NCI-H1417 (cell line): ENCODE results near the gene LRRK1.

Experiments
- DNase-seq, 3 experiments: peaks; one replicate each; lab custom pipeline; 2025; lab: John Stamatoyannopoulos, UW

Gene LRRK1

GRCh38 chr15:101112336-101113113, 193.4 kb downstream of the LRRK1 start:
- peak in 2 of 3 experiments; percentile 49 to 74 for DNase-seq

DNA sequence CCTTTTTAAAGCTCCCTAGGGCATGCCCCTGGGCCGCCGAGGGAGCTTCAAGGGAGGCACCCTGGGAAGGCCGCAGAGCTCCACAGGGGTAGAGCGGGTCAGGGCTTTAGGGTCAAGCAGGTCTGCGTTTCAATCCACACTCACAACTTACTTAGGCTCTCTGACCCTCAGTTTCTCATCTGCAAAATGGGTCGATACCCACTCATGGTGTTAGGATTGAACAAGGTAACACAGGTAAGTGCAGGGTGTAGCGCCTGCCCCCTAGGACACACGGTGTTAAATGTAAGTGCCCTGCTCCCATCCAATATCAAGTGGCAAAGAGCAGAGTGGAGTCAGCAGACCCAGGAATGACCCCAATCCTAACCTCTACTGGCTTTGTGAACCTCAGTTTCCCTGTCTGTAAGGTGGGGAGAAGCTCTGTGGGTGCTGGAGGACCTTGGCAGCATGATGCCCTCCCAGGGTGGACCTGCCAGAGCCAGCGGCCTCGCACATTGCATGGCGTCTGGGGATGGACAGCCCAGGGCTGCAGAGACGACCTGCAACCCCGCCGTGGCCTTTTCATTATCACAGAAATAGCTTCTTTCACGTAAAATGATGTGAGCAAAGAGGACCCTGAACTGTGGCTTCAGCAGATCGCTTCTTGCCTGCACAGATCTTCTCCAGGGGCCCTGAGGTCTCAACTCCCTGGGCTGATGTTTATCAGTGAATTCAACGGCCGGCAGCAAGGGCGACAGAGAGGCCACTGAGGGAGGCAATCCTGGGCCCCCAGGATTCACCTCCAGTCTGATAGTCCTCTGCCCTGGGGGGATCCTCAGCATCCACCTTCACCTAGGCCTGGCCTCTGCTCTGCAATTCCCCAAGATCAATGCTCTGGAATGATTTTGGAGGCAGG, 194.2 kb downstream of the LRRK1 start:
- DNase-seq = no peak

- DNase-seq = no peak
Measured at GRCh38 chr15:101114166-101114565, 195.0 kb downstream of the LRRK1 start.

DNA sequence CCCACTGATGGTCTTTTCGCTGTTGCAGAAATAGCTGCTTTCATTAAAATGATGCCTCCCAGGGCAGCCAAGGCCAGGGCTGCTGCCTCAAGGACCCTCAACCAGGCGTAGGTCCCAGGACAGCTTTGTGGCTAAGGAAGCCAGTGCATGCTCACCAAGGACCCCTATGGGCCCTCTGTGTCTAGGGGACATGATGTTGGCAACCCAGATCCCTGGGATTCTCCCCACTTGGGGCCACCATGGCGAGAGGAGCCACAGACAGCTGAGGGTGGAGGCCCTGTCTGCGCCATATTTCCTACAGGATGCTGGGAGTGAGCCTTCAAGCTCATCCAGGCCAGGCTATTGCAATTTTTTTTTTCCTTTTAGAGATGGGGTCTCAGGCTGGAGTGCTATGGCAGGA, 195.5 kb downstream of the LRRK1 start:
- no peak for DNase-seq

DNA sequence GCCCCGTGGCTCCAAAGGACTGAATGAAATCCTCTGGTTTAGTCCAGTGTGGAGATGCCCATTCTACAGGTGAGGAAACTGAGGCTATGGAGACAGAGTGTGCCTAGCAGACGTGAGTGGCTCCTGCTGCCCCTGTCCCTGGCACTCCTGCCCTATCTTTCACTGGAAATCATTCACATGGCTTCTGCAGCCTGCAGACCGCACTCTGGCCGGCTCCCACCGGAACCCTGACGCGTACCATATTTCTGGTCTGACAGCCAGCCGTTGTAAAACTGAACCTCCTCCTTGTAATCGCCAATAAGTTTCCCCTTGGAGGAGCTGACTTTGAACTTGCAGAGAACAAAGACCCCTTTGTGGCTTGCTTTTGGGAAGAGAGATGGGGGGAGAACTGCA, 196.2 kb downstream of the LRRK1 start:
- no peak for DNase-seq

DNA sequence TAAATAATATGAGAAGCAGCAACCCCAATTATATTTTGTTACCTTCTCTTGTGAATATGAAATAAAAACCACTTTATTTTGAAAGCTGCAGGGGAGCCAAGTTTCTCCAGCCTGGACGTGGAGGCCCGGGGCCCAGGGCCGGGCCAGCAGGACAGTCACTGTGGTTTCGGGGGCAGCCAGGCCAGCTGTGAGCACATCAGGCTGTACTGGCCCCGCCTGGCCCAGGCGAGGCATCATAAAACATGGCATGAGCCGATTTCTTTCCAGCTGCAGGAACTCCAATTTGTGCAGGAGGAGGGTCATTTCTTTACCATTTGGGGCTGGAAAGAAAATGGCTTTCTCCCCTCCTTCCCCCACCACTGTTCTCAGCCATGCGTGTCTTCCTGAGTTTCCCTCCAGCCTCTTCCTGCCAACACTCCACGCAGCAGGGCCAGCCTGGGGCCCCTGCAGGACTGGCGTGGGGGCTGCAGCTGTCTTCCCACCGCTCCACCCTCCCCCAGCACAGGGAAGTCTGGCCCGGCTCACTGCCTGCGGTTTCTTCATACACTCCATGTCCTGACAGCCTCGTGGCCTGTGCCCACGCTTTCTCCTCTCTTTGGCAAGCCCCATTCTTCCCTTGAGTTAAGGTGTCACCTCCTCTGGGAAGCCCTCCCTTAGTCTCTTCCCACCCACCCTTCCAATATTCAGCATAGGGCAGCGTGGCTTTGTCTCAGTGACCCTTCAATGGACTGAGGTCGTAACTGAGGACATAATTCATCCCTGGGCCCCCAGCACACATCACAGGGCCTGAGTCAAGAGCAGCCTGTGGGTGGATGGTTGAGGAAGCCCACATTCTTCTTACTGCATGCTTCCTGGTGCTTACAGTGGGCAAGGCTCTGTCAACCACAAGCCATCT, 196.9 kb downstream of the LRRK1 start:
- no peak for DNase-seq

- DNase-seq = no peak
Measured at GRCh38 chr15:101116681-101116976, 197.5 kb downstream of the LRRK1 start.

DNA sequence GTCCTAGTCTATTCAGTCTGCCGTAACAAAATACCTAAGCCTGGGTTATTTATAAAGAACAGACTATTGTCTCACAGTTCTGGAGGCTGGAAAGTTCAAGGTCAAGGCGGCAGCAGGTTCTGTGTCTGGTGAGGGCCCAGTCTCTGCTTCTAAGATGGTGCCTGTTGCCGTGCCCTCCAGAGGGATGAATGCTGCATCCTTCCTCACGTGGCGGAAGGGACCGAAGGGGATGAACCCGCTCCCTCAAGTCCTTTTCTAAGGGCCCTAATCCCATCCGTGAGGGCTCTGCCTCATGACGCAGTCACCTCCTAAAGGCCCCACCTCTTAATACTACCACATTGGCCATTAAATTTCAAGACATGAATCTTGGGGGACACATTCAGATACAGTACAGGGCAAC, 199.0 kb downstream of the LRRK1 start:
- DNase-seq = no peak

- DNase-seq = no peak
Measured at GRCh38 chr15:101118615-101119014, 199.5 kb downstream of the LRRK1 start.

- no peak for DNase-seq
Measured at GRCh38 chr15:101119181-101119580, 200.0 kb downstream of the LRRK1 start.
